NT2/D1 (cell line): ENCODE measurements around the gene AK8.
"Not testable (repeated sequence)": the region's sequence is repeated elsewhere in the genome, so short reads cannot be mapped to it uniquely, and the experiment has no call there.

Source experiments
- DNase-seq: peaks from one replicate; pipeline ENCODE4 v3.0.0-alpha.2; 2011; ENCODE audit warnings: low read depth, low spot score
- H3K27me3 ChIP-seq: 2 replicates; pipeline ENCODE4 v1.6.0; 2011; ENCODE audit warnings: mild to moderate bottlenecking; ENCODE audit not compliant: insufficient read length, insufficient read depth
- H3K36me3 ChIP-seq: 2 replicates; pipeline ENCODE4 v1.6.1; 2011; ENCODE audit warnings: mild to moderate bottlenecking, low read length, mixed read lengths; ENCODE audit not compliant: insufficient read depth, insufficient read length
- H3K4me1 ChIP-seq: 2 replicates; pipeline ENCODE4 v1.5.1; 2011; ENCODE audit not compliant: insufficient read depth, insufficient read length
- H3K4me3 ChIP-seq: 2 replicates; pipeline ENCODE4 v1.5.1; 2011; ENCODE audit warnings: low read depth; ENCODE audit not compliant: insufficient read length
- H3K9ac ChIP-seq: 2 replicates; pipeline ENCODE4 v1.6.0; 2011; ENCODE audit warnings: low read depth; ENCODE audit not compliant: insufficient read length
- H3K9me3 ChIP-seq: 2 replicates; pipeline ENCODE4 v1.5.1; 2011; ENCODE audit warnings: mild to moderate bottlenecking, low read length; ENCODE audit not compliant: insufficient read depth
- SUZ12 ChIP-seq: IDR thresholded peaks from 2 replicates; pipeline ENCODE4 v1.6.1; 2011; ENCODE audit not compliant: insufficient read length, insufficient read depth; ENCODE audit errors: extremely low read depth
- YY1 ChIP-seq: IDR thresholded peaks from 2 replicates; pipeline ENCODE4 v1.6.1; 2011; ENCODE audit not compliant: insufficient read length, insufficient read depth
- ZNF274 ChIP-seq: IDR thresholded peaks from 2 replicates; pipeline ENCODE4 v1.6.1; 2011; ENCODE audit warnings: mild to moderate bottlenecking, low read depth, low read length

Gene AK8

GRCh38 chr9:132773093-132773492 lies 105.0 kb downstream of the AK8 start:
- no peaks in the 10 kb centered on the region for H3K9me3 ChIP-seq
- no peaks in the 10 kb centered on the region for H3K36me3 ChIP-seq
- no peak overlapping the region for H3K4me3 ChIP-seq
- no peak overlapping the region for H3K9ac ChIP-seq
- H3K27me3 ChIP-seq = peaks cover 41% of the 10 kb centered on the region
- no peak for TF ChIP-seq YY1
- DNase-seq = no peak
- H3K4me1 ChIP-seq = peaks cover 9% of the 10 kb centered on the region

- H3K4me3 ChIP-seq, DNase-seq: not testable (repeated sequence)
- H3K27me3 ChIP-seq = peaks cover 41% of the 10 kb centered on the region
These were observed 106.3 kb downstream of the AK8 start for GRCh38 chr9:132771752-132772151.

GRCh38 chr9:132770770-132771310 lies 107.2 kb downstream of the AK8 start:
- peaks cover 9% of the 10 kb centered on the region for H3K4me1 ChIP-seq
- peak overlapping the region; percentile 79 for H3K4me3 ChIP-seq
- no peaks in the 10 kb centered on the region for H3K9me3 ChIP-seq
- H3K36me3 ChIP-seq = no peaks in the 10 kb centered on the region
- no peak for DNase-seq
- no peak for TF ChIP-seq ZNF274
- TF ChIP-seq SUZ12 = no peak
- TF ChIP-seq YY1 = no peak
- H3K9ac ChIP-seq = peak overlapping the region; percentile 79
- peaks cover 41% of the 10 kb centered on the region for H3K27me3 ChIP-seq

More at GRCh38 chr9:132771752-132772151, 106.3 kb downstream of the AK8 start:
- H3K9me3 ChIP-seq, H3K9ac ChIP-seq, H3K36me3 ChIP-seq, H3K4me1 ChIP-seq: not testable (repeated sequence)

GRCh38 chr9:132769906-132770769 lies 107.9 kb downstream of the AK8 start:
- no peaks in the 10 kb centered on the region for H3K36me3 ChIP-seq
- TF ChIP-seq YY1 (no peak), SUZ12 (no peak), ZNF274 (no peak)

GRCh38 chr9:132768932-132769905 lies 108.9 kb downstream of the AK8 start:
- Histone ChIP-seq H3K9ac (peak overlapping the region; percentile 86), H3K27me3 (peaks cover 41% of the 10 kb centered on the region), H3K9me3 (no peaks in the 10 kb centered on the region; the same call in 1 of the 2 replicates), H3K36me3 (no peaks in the 10 kb centered on the region), H3K4me1 (peaks cover 9% of the 10 kb centered on the region), H3K4me3 (peak overlapping the region; percentile 79)
- TF ChIP-seq SUZ12 = no peak
- no peak for TF ChIP-seq ZNF274
- TF ChIP-seq YY1 = no peak
- DNase-seq = peak; percentile 59

More at GRCh38 chr9:132769906-132770769, 107.9 kb downstream of the AK8 start:
- no peaks in the 10 kb centered on the region for H3K9me3 ChIP-seq
- peaks cover 9% of the 10 kb centered on the region for H3K4me1 ChIP-seq
- H3K4me3 ChIP-seq = peak overlapping the region; percentile 79
- peak overlapping the region; percentile 86 for H3K9ac ChIP-seq
- H3K27me3 ChIP-seq = peaks cover 41% of the 10 kb centered on the region
- no peak for DNase-seq

GRCh38 chr9:132763574-132763973 lies 114.5 kb downstream of the AK8 start:
- TF ChIP-seq ZNF274 (no peak), YY1 (no peak), SUZ12 (no peak)
- no peak for DNase-seq
- Histone ChIP-seq H3K27me3 (no peaks in the 10 kb centered on the region), H3K4me3 (no peak overlapping the region), H3K9me3 (no peaks in the 10 kb centered on the region; the same call in 1 of the 2 replicates), H3K9ac (no peak overlapping the region), H3K36me3 (no peaks in the 10 kb centered on the region), H3K4me1 (peaks cover 3% of the 10 kb centered on the region)

- no peak overlapping the region for H3K9ac ChIP-seq
- TF ChIP-seq YY1 (no peak), SUZ12 (no peak), ZNF274 (no peak)
- H3K36me3 ChIP-seq = no peaks in the 10 kb centered on the region
- H3K4me1 ChIP-seq = peaks cover 3% of the 10 kb centered on the region
- no peak for DNase-seq
- no peaks in the 10 kb centered on the region; the same call in 1 of the 2 replicates for H3K9me3 ChIP-seq
- H3K27me3 ChIP-seq = no peaks in the 10 kb centered on the region
- no peak overlapping the region for H3K4me3 ChIP-seq
These were observed 115.2 kb downstream of the AK8 start for GRCh38 chr9:132762896-132763295.
